ENCODE data around the gene POLR3A. TPM values are rescaled to one million over a fixed set of nuclear protein-coding genes. Genes with fewer than 3 reads are reported as not detected.
"Not testable (repeated sequence)": the region's sequence is repeated elsewhere in the genome, so short reads cannot be mapped to it uniquely, and the experiment has no call there.

POLR3A gene
- total RNA-seq (2022) (25.5 and 29.1 TPM in 2 replicates), Bru-seq, nascent RNA (percentile 73 among the genes with signal in this experiment), BruChase-seq, experiment 1, labeled RNA remaining after a 2-hour chase (percentile 77 among the genes with signal in this experiment), BruChase-seq, experiment 2, labeled RNA remaining after a 6-hour chase (percentile 81 among the genes with signal in this experiment)
- long read RNA-seq, full-length matches to known transcripts: 8 of 26 reads
- long read RNA-seq, partial matches to known transcripts: 11 of 26 reads
- long read RNA-seq, other reads (novel, unspliced or antisense): 7 of 26 reads

DNA sequence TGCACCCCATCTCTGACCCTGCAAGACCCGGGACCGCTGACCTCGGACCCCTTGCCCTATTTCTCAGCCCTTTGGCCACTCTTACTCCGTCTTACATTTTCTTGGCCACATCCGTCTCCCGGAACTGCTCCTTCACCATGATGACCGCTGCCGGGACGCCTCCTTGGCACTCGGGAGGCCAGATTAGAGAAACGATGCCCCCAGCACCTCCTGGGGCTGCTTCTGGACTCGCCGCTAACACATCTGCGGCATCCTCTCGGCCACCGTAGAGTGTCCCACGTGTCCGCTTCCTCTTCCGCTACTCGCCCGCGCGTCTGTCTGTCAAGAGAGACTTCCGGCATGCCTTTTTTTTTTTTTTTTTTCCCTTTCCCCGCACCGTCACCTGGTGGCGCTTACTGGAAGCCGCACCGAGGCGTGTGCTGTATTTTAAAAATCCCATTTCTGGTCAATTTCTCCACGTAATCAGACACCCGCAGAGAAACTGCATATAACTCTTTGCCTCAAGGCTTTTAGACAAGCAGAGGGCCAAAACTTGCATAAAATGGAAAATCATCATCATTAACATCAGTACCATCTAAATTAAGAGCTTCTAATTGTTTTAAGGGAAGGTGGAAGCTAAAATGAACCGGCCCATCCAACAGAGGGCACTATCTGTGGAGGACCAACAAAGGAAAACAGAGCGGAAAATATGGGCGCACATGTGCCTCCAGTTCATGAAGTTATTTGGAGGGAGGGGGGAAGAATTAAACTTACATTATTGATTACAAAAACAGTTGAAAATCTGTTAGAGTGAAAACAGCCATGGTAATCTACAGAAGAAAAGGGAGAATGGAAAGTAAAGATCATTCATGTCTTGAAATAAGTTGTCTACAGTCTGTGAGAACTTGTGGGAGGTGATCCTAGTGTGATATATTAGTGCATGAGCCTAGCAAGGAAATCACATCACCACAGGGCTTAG, at the start of gene POLR3A:
Gene POLR3A, minus strand, starts transcription at position 247 of the 958 bp plus-strand sequence. Its CDS starts 108 bp downstream, at position 139.
- intact Hi-C loops (cut with micrococcal nuclease; ENCODE audit: unreplicated experiment): loop anchor here (1.0 to 2.0 kb wide), 2 partner anchors 120 to 183 kb away; no protein-coding TSS in a partner anchor
- peak within 1 kb of the TSS; percentile 93 for H3K4me3 Mint-ChIP-seq (ENCODE audit: unreplicated experiment)
- CTCF ChIA-PET: interaction anchor here (0.6 to 1.3 kb wide), 4 partner anchors 101 to 560 kb away, joined by 3 to 4 read pairs (median 4); no protein-coding TSS in a partner anchor

DNA sequence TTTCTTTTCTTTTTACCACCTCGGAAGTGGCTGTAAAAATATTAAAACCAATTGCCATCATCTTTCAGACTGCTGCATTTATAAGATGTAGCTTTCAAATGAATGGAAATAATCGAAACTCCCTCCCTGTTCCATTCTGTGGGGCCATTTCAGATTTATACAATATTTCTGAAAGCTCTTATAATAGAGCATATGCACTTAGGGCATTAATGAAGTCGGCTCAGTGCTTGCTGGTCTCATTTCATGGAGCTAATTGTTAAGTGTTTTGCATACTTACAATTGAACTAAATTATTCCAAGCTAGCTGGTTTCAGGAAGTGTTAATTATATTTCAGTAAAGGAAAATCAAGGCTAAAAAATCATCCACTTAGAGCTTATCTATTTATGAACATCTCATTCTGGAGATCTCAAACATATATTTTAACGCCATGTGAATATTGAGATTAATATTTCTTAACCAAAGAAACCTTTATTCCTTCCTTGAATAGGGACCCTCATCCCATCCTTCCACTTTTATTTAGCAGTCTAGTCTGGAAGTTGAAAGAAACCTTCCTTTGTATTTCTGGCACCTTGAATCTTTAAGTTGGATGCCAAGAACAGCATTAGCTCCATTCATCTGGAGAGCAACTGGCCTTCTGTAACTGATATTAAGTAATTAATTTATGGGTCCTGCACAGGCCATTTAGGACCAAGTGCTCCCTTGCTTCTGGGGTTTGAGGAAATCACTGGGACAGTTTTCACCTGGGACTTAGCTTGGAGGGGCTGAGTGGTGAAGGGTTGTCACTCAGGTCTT, 49.4 kb upstream of the POLR3A start:
- Histone ChIP-seq H3K4me3 (ENCODE audit: low read depth, low read length) (no peak overlapping the region), H3K36me3 (ENCODE audit: control insufficient read depth, insufficient read depth, low read length) (no peaks in the 10 kb centered on the region), H3K27me3 (replicated peaks; ENCODE audit: control insufficient read depth, insufficient read depth, low read length) (no peaks in the 10 kb centered on the region), H3K9me3 (no peaks in the 10 kb centered on the region), H3K4me1 (no peaks in the 10 kb centered on the region)
- peaks cover 3% of the 10 kb centered on the region for H3K27me3 Mint-ChIP-seq (ENCODE audit: insufficient read depth, unreplicated experiment)
- BruUV-seq (replicated peaks): no TSS peak
- intact Hi-C loops (cut with micrococcal nuclease; ENCODE audit: unreplicated experiment): no loop called here
- no peaks in the 10 kb centered on the region for H3K4me1 Mint-ChIP-seq (ENCODE audit: low read depth, unreplicated experiment)
- no peak overlapping the region for H3K4me3 Mint-ChIP-seq (ENCODE audit: unreplicated experiment)
- TF ChIP-seq CTCF (IDR thresholded peaks at IDR 0.05; ENCODE audit: insufficient read depth in 1 of 2, low read depth in 1 of 2, low read length in 1 of 2, severe bottlenecking in 1 of 2, unreplicated experiment in 1 of 2): no peak
- POLR2A ChIA-PET: no interaction called here
- no peak for DNase-seq
- H3K27ac Mint-ChIP-seq (ENCODE audit: unreplicated experiment): no peak overlapping the region
- H3K36me3 Mint-ChIP-seq (ENCODE audit: insufficient read depth, unreplicated experiment): no peaks in the 10 kb centered on the region
- H3K9me3 Mint-ChIP-seq (ENCODE audit: unreplicated experiment): peaks cover 9% of the 10 kb centered on the region
- CTCF ChIA-PET: no interaction called here

More for the DNA sequence above, at the start of gene POLR3A:
- Histone ChIP-seq H3K36me3 (ENCODE audit: control insufficient read depth, insufficient read depth, low read length) (peaks cover 2% of the 10 kb centered on the region; the same call in 1 of the 2 replicates), H3K9me3 (no peaks in the 10 kb centered on the region), H3K27me3 (replicated peaks; ENCODE audit: control insufficient read depth, insufficient read depth, low read length) (no peaks in the 10 kb centered on the region), H3K4me1 (no peaks in the 10 kb centered on the region; the same call in 1 of the 2 replicates), H3K4me3 (ENCODE audit: low read depth, low read length) (peak within 1 kb of the TSS; percentile 75)
- Mint-ChIP-seq H3K4me1 (ENCODE audit: low read depth, unreplicated experiment) (peaks cover 5% of the 10 kb centered on the region), H3K36me3 (ENCODE audit: insufficient read depth, unreplicated experiment) (peaks cover 32% of the 10 kb centered on the region), H3K27ac (ENCODE audit: unreplicated experiment) (peak within 1 kb of the TSS; percentile 89), H3K27me3 (ENCODE audit: insufficient read depth, unreplicated experiment) (no peaks in the 10 kb centered on the region), H3K9me3 (ENCODE audit: unreplicated experiment) (no peaks in the 10 kb centered on the region)
- no TSS peak for BruUV-seq (replicated peaks)
- peak; percentile 95 to 98 for DNase-seq
- POLR2A ChIA-PET: no interaction called here
- peak; percentile 78 to 79 for TF ChIP-seq CTCF (IDR thresholded peaks at IDR 0.05; ENCODE audit: insufficient read depth in 1 of 2, low read depth in 1 of 2, low read length in 1 of 2, severe bottlenecking in 1 of 2, unreplicated experiment in 1 of 2)

GRCh38 chr10:78075806-78076205, 46.5 kb upstream of the POLR3A start:
- CTCF ChIA-PET; H3K36me3 ChIP-seq (ENCODE audit: control insufficient read depth, insufficient read depth, low read length); H3K4me1 Mint-ChIP-seq (ENCODE audit: low read depth, unreplicated experiment); H3K27me3 Mint-ChIP-seq (ENCODE audit: insufficient read depth, unreplicated experiment); H3K9me3 Mint-ChIP-seq (ENCODE audit: unreplicated experiment); POLR2A ChIA-PET; H3K27me3 ChIP-seq (replicated peaks; ENCODE audit: control insufficient read depth, insufficient read depth, low read length); H3K4me3 Mint-ChIP-seq (ENCODE audit: unreplicated experiment); H3K4me1 ChIP-seq; DNase-seq; H3K4me3 ChIP-seq (ENCODE audit: low read depth, low read length); H3K36me3 Mint-ChIP-seq (ENCODE audit: insufficient read depth, unreplicated experiment); intact Hi-C loops (cut with micrococcal nuclease; ENCODE audit: unreplicated experiment); H3K27ac Mint-ChIP-seq (ENCODE audit: unreplicated experiment); H3K9me3 ChIP-seq; BruUV-seq (replicated peaks): not testable (repeated sequence)

Data from Caco-2 (cell line).